ENCODE results near the gene ADAMTS6.

DNA sequence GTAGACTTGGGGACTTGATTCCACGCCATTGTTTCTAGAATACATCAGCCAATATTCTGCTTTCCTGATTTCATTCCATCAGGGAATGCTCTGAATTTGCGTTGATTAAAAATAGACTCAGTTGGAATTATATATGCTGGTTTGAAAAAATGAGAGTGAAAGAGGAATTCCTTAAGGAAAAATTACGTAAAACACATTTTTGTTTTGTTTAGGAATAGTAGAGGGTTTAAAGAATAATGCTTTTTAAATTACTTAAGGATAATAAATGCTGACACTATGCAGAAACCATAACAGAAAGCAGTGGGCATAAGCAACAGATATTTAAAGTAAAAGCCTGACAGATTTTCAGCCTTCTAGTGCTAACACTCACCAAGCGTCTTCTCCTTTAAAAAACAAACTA lies 235.0 kb downstream of the ADAMTS6 start:
- TF ChIP-seq, protein P1, sequence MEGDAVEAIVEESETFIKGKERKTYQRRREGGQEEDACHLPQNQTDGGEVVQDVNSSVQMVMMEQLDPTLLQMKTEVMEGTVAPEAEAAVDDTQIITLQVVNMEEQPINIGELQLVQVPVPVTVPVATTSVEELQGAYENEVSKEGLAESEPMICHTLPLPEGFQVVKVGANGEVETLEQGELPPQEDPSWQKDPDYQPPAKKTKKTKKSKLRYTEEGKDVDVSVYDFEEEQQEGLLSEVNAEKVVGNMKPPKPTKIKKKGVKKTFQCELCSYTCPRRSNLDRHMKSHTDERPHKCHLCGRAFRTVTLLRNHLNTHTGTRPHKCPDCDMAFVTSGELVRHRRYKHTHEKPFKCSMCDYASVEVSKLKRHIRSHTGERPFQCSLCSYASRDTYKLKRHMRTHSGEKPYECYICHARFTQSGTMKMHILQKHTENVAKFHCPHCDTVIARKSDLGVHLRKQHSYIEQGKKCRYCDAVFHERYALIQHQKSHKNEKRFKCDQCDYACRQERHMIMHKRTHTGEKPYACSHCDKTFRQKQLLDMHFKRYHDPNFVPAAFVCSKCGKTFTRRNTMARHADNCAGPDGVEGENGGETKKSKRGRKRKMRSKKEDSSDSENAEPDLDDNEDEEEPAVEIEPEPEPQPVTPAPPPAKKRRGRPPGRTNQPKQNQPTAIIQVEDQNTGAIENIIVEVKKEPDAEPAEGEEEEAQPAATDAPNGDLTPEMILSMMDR (IDR thresholded peaks at IDR 0.05; ENCODE audit: insufficient read depth, low read length, poor library complexity, severe bottlenecking) = no peak
- no peak for TF ChIP-seq EZH2phosphoT487 (conservative IDR thresholded peaks at IDR 0.05; ENCODE audit: low read length)

Data from SU-DHL-6 (cell line).